Trophoblast cell (in vitro differentiated cells and primary cell): ENCODE measurements around the gene PLXDC2.
A peak's percentile ranks its signal among the peaks of the same experiment; 100 is the strongest.

Experiments used
- DNase-seq, 2 donors: peaks; one replicate each; pipeline ENCODE4 v3.0.0-alpha.2; 2016
- H2AFZ ChIP-seq: 2 replicates; pipeline ENCODE4 v1.6.1; 2013; ENCODE audit warnings: low read length, moderate library complexity, mild to moderate bottlenecking; ENCODE audit not compliant: insufficient read depth, poor library complexity
- H2AK5ac ChIP-seq: 2 replicates; pipeline ENCODE4 v1.6.1; 2013; ENCODE audit warnings: mild to moderate bottlenecking, low read length
- H2BK120ac ChIP-seq: 2 replicates; pipeline ENCODE4 v1.6.1; 2013; ENCODE audit warnings: low read length, mild to moderate bottlenecking, moderate library complexity; ENCODE audit not compliant: insufficient read depth, poor library complexity
- H2BK12ac ChIP-seq: 2 replicates; pipeline ENCODE4 v1.6.1; 2013; ENCODE audit warnings: mild to moderate bottlenecking, low read length, moderate library complexity
- H2BK5ac ChIP-seq: 2 replicates; pipeline ENCODE4 v1.6.1; 2013; ENCODE audit warnings: low read length, low read depth, moderate library complexity, mild to moderate bottlenecking; ENCODE audit not compliant: poor library complexity
- H3K14ac ChIP-seq: 2 replicates; pipeline ENCODE4 v1.6.1; 2013; ENCODE audit warnings: mild to moderate bottlenecking, low read length
- H3K18ac ChIP-seq: 2 replicates; pipeline ENCODE4 v1.6.1; 2013; ENCODE audit warnings: mild to moderate bottlenecking, low read length
- H3K23ac ChIP-seq: 2 replicates; pipeline ENCODE4 v1.6.1; 2013; ENCODE audit warnings: low read length
- H3K27ac ChIP-seq: 2 replicates; pipeline ENCODE4 v1.5.1; 2013; ENCODE audit warnings: low read depth, mild to moderate bottlenecking, inconsistent platforms, low read length, moderate library complexity
- H3K27me3 ChIP-seq: 2 replicates; pipeline ENCODE4 v1.6.1; 2013; ENCODE audit warnings: inconsistent platforms, mild to moderate bottlenecking, low read length, moderate library complexity; ENCODE audit not compliant: insufficient read depth
- H3K36me3 ChIP-seq, 2 experiments: 1 replicate in 1 of 2; 2 replicates in 1 of 2; pipeline ENCODE4 v1.6.1; 2013; ENCODE audit warnings: low read length in 2 of 2, mild to moderate bottlenecking in 2 of 2, moderate library complexity in 1 of 2; ENCODE audit not compliant: insufficient read depth in 2 of 2, control insufficient read depth in 1 of 2
- H3K4ac ChIP-seq: 2 replicates; pipeline ENCODE4 v1.6.1; 2013; ENCODE audit warnings: low read depth, mild to moderate bottlenecking, low read length, moderate library complexity
- H3K4me1 ChIP-seq, 2 experiments: 1 replicate in 1 of 2; 2 replicates in 1 of 2; pipeline ENCODE4 v1.6.1; 2013; ENCODE audit warnings: low read length in 2 of 2, mild to moderate bottlenecking in 2 of 2, moderate library complexity in 1 of 2; ENCODE audit not compliant: insufficient read depth in 2 of 2, control insufficient read depth in 1 of 2
- H3K4me2 ChIP-seq: 2 replicates; pipeline ENCODE4 v1.6.1; 2013; ENCODE audit warnings: inconsistent platforms, mild to moderate bottlenecking, low read length, moderate library complexity
- H3K4me3 ChIP-seq: 2 replicates; pipeline ENCODE4 v1.5.1; 2013; ENCODE audit warnings: mild to moderate bottlenecking, low read depth, low read length, inconsistent platforms
- H3K79me1 ChIP-seq: one replicate; pipeline ENCODE4 v1.6.1; 2013; ENCODE audit warnings: low read length
- H3K79me2 ChIP-seq: 2 replicates; pipeline ENCODE4 v1.6.1; 2013; ENCODE audit warnings: low read length, mild to moderate bottlenecking; ENCODE audit not compliant: control insufficient read depth, insufficient read depth, poor library complexity
- H3K9ac ChIP-seq: 2 replicates; pipeline ENCODE4 v1.6.1; 2013; ENCODE audit warnings: mild to moderate bottlenecking, low read length
- H3K9me3 ChIP-seq: 2 replicates; pipeline ENCODE4 v1.6.1; 2013; ENCODE audit warnings: low read depth, mild to moderate bottlenecking, control low read depth, inconsistent platforms, low read length; ENCODE audit not compliant: insufficient read depth
- H4K12ac ChIP-seq: 2 replicates; pipeline ENCODE4 v1.6.1; 2013; ENCODE audit warnings: low read depth, mild to moderate bottlenecking, low read length, moderate library complexity
- H4K8ac ChIP-seq: 2 replicates; pipeline ENCODE4 v1.6.1; 2013; ENCODE audit warnings: low read depth, mild to moderate bottlenecking, low read length, moderate library complexity
- H4K91ac ChIP-seq: one replicate; pipeline ENCODE4 v1.6.1; 2013; ENCODE audit warnings: low read depth, mild to moderate bottlenecking, low read length, moderate library complexity
- WGBS: extraction: QIAGEN DNeasy Blood & Tissue Kit; methylation state at CpG from one replicate; pipeline ENCODE4 v1.1.7; 2013; ENCODE audit warnings: missing lambda C conversion rate; ENCODE audit not compliant: insufficient read length, insufficient coverage; ENCODE audit errors: extremely low coverage; 5-methylcytosine and 5-hydroxymethylcytosine counted together

PLXDC2 gene

DNA sequence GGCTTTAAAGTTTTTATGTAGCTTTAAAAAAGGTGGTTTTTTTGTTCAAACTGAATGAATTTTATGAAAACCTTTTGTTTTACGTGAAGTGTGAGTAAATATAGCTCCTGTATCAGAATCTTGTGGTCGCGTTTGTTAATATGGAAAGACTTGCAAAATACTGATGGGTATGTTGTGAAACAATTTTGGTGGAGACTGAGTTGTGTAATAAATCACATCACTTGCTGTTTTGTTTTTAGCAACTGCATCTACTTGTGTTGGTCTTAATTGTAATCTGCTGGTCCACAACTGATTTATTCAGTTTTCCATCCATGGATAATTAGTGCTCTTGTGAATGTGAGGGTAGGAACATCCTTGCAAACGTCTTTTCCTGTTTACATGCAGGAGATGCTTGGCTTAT is 10.5 kb downstream of the PLXDC2 start:
- no peak overlapping the region for H2BK5ac ChIP-seq
- H2BK120ac ChIP-seq: no peak overlapping the region
- H3K9me3 ChIP-seq: no peaks in the 10 kb centered on the region
- no peak overlapping the region for H3K4ac ChIP-seq
- no peak overlapping the region for H4K91ac ChIP-seq
- H3K36me3 ChIP-seq: no peaks in the 10 kb centered on the region
- H3K4me3 ChIP-seq: no peak overlapping the region
- H3K4me2 ChIP-seq: no peak overlapping the region
- no peak overlapping the region for H4K8ac ChIP-seq
- no peaks in the 10 kb centered on the region for H3K27me3 ChIP-seq
- no peak overlapping the region for H4K12ac ChIP-seq
- H3K18ac ChIP-seq: no peak overlapping the region
- DNase-seq: peak in 1 of 2 donors; percentile 20
- no peak overlapping the region for H3K9ac ChIP-seq
- H3K27ac ChIP-seq: no peak overlapping the region
- H3K14ac ChIP-seq: no peak overlapping the region
- H3K79me1 ChIP-seq: no peaks in the 10 kb centered on the region
- WGBS: no CpG with 5 or more reads among the region's 4 CpGs
- no peak overlapping the region for H2BK12ac ChIP-seq
- peaks cover 5 to 6% of the 10 kb centered on the region in 2 experiments for H3K4me1 ChIP-seq
- no peak overlapping the region for H2AFZ ChIP-seq
- no peak overlapping the region for H2AK5ac ChIP-seq
- no peaks in the 10 kb centered on the region for H3K79me2 ChIP-seq
- H3K23ac ChIP-seq: no peak overlapping the region

DNA sequence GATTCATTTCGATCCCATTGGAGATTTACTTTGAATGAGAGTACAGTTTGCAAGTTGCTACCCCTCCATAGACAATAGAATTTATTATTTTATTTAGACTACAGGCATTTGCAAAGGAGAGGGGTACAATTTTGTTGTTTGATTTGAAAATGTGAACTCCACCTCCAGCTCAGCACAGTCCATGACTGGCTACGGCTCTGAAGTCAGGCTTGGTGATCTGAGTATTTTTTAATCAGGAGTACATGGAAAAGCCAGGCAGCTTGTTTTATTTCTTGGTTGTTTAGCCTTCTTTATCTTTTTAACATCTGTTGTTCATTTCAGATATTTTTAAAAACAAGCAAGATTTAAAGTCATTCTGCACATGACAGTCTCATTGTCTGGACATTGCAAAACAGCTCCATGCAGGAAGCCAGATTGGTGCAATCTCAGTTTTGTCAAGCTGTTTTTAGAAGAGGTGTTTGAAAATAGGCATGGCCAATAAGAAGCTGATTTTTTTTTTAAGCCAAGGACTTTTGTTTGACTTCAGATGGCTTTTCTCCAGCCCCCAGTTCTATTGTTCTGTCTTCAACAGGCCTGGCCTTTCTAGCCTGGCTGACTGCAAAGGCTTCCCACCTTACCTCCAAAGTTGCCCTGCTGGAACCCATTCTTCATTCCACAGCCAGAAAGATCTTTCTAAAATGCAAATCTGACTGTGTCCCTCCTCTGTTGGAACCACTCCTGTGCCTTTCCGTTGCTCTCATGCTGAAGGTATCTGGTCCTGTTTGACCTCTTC is 12.2 kb downstream of the PLXDC2 start:
- no peaks in the 10 kb centered on the region for H3K9me3 ChIP-seq
- no peak overlapping the region for H2AK5ac ChIP-seq
- no CpG with 5 or more reads among the region's 3 CpGs for WGBS
- no peak overlapping the region for H4K12ac ChIP-seq
- H3K18ac ChIP-seq: no peak overlapping the region
- no peak overlapping the region for H4K91ac ChIP-seq
- H2BK120ac ChIP-seq: no peak overlapping the region
- H3K4me1 ChIP-seq: peaks cover 5 to 10% of the 10 kb centered on the region in 2 experiments
- no peak overlapping the region for H3K23ac ChIP-seq
- no peak overlapping the region for H3K4me3 ChIP-seq
- no peaks in the 10 kb centered on the region for H3K27me3 ChIP-seq
- H3K27ac ChIP-seq: peak overlapping the region; percentile 71
- H3K79me1 ChIP-seq: no peaks in the 10 kb centered on the region
- H2BK5ac ChIP-seq: no peak overlapping the region
- no peaks in the 10 kb centered on the region for H3K36me3 ChIP-seq
- H4K8ac ChIP-seq: no peak overlapping the region
- H3K14ac ChIP-seq: no peak overlapping the region
- no peak overlapping the region for H2AFZ ChIP-seq
- peak overlapping the region; percentile 33 for H3K4me2 ChIP-seq
- no peak overlapping the region for H3K9ac ChIP-seq
- H2BK12ac ChIP-seq: no peak overlapping the region
- peak in 1 of 2 donors; percentile 19 for DNase-seq
- no peaks in the 10 kb centered on the region for H3K79me2 ChIP-seq
- no peak overlapping the region for H3K4ac ChIP-seq

DNA sequence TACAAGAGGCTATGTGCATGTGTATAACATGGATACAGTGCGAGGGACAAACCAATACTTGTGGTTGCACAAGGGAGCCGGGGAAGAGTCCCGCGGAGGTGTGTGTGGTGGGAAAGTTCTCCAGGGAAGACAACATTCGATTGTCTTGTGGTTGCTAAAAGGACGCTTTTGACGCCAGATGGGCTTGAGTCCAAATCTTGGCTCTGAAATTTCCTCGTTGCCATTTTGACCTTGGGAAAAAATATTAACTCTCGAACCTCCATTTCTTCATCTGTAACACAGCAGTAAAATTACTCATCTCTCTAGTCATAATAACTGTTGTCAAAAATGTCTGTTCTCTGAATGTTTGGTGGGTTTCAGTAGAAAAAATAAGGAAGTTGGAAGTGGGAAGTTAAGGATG is 16.5 kb downstream of the PLXDC2 start:
- Histone ChIP-seq H2BK12ac (no peak overlapping the region), H3K27me3 (no peaks in the 10 kb centered on the region), H3K27ac (peak overlapping the region; percentile 9), H3K4me1 (peaks cover 15 to 21% of the 10 kb centered on the region in 2 experiments), H2BK5ac (no peak overlapping the region), H4K8ac (no peak overlapping the region), H2AFZ (no peak overlapping the region), H3K36me3 (no peaks in the 10 kb centered on the region), H3K9me3 (no peaks in the 10 kb centered on the region), H3K4me2 (no peak overlapping the region), H2AK5ac (no peak overlapping the region), H3K14ac (no peak overlapping the region), H4K12ac (no peak overlapping the region), H3K4me3 (no peak overlapping the region), H3K9ac (no peak overlapping the region), H3K79me1 (no peaks in the 10 kb centered on the region), H3K79me2 (peaks cover 2% of the 10 kb centered on the region), H4K91ac (peak overlapping the region; percentile 32), H3K18ac (no peak overlapping the region), H3K23ac (no peak overlapping the region), H3K4ac (no peak overlapping the region), H2BK120ac (no peak overlapping the region)
- peak in 1 of 2 donors; percentile 24 for DNase-seq
- WGBS: no CpG with 5 or more reads among the region's 9 CpGs

DNA sequence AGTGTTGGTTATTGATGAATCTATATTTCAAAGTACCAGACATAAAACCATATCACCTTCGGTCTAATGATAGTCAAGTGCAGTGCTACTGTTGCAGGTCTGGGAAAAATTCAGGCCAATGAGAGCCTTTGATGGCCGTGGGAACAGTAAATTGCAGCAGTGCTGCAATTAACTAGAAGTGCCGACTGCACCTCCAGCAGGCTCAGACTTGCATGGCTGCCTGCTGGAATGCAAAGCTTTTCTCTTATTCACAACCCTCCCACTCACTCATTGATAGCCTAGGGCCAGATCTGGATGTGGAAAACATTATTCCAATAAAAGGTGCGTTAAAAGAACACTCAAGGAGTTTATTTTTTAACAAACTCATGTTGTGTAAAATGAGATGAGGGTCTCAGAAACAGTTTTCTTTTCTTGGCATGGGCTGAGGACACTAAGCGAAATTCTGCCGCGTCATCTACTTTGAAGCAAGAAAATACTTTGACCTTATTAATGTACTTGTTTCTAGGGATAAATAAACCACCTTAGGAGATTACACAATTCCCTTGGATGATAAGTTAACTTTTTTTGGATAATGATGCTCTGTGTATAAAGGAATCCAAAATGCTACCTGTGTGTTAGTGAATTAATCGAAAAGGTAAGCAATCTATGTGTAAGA is 17.1 kb downstream of the PLXDC2 start:
- Histone ChIP-seq H3K4me1 (peaks cover 15 to 21% of the 10 kb centered on the region in 2 experiments), H3K9ac (no peak overlapping the region), H3K23ac (no peak overlapping the region), H2BK120ac (no peak overlapping the region), H3K4me2 (no peak overlapping the region), H2AK5ac (no peak overlapping the region), H2BK5ac (no peak overlapping the region), H4K12ac (no peak overlapping the region), H2AFZ (no peak overlapping the region), H2BK12ac (no peak overlapping the region), H3K36me3 (no peaks in the 10 kb centered on the region), H3K79me1 (no peaks in the 10 kb centered on the region), H3K14ac (no peak overlapping the region), H3K18ac (no peak overlapping the region), H3K27me3 (no peaks in the 10 kb centered on the region), H3K27ac (no peak overlapping the region), H3K4me3 (no peak overlapping the region), H3K79me2 (peaks cover 2% of the 10 kb centered on the region), H3K9me3 (no peaks in the 10 kb centered on the region), H3K4ac (no peak overlapping the region), H4K91ac (no peak overlapping the region), H4K8ac (no peak overlapping the region)
- DNase-seq: peak; percentile 41 to 53
- WGBS: no CpG with 5 or more reads among the region's 8 CpGs
